Measurements from ENCODE around the gene SPN. TPM values are rescaled to one million over a fixed set of nuclear protein-coding genes. Genes with fewer than 3 reads are reported as not detected.
A peak's percentile ranks its signal among the peaks of the same experiment; 100 is the strongest.
"Not testable (repeated sequence)": the region's sequence is repeated elsewhere in the genome, so short reads cannot be mapped to it uniquely, and the experiment has no call there.

The SPN gene
- polyA plus RNA-seq, 10 donors: 0.51 to 5.1 (median 1.2) TPM

DNA sequence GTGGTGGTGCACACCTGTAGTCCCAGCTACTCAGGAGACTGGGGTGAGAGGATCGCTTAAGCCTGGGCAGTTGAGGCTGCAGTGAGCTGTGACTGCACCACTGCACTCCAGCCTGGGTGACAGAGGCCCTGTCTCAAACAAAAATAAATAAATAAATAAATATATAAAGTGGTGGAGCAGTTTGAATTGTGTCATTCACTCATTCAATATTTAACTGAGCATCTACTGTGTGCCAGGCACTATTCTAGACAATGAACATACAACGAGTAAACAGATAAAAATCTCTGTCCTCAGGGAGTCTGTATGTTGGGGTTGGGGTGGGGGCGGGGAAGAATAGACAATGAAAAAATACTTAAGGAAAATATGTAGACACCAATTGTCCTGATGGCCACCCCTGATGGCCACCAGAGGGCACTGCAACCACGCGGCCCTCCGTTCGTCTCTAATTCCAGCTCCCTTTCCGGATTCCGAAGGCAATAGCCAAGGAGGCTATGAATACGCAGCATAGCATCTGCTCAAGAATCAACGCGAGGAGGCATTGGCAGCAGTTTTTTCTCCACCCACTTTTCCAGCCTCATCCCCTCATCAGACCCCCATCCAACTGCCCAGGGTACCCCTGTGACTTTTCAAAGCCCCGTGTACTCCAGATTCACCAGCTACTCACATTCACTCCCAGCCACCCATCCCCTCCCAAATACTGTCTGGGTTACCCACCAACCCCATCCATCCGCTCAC, 37.4 kb downstream of the SPN start:
- peak; percentile 68 to 79 (median 73) for DNase-seq

DNA sequence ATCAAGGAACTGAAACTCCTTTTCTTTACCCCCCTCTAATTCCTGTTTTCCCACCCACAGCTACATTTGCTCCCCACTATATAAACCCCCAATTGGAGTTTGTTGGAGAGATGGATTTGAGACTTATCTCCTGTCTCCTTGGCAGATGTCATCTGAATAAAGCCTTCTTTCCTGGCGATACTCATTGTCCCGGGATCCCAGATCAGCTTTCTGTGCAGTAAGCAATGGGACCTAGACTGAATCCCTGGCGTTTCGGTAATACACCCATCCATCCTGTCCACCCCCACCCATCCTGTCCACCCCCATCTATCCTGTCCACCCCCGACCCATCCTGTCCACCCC, 38.1 kb downstream of the SPN start:
- no peak for DNase-seq

DNA sequence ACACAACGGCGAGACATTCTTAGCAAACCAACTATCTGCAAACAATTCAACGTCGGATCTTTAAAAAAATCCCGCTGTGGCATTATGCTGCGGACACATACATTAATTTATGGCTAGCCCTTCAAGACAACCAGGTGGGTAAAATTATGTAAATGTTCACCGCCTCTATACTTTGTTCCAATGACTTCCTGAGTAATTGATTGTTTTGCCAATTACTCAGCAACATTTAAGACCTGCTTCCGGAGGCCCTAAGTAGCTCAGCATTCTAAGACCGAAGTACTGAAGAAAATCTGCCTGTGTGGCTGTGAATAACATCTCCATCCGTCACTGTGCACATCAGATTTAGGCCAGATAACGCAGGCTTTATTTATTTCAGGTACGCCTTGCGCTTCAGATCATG, 39.2 kb downstream of the SPN start:
- DNase-seq: no peak

DNA sequence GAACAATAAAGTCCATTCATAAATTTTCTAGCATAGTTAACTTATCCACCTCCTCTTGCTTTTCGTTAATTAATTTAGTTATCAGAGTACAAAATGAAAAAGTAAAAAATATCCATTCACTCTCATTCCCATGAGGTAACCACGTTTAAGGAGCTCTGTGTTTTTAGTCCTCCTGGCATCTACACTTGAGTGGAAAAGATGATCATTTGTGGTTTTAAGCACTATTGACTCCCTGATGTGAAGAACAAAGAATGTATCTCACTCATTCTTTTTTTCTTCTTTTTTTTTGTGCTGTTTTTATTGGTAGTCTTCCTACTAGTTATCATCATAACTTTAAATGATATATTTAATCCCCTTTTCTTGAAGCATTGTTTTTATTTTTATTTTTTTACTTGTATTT, 42.0 kb downstream of the SPN start:
- no peak for DNase-seq

DNA sequence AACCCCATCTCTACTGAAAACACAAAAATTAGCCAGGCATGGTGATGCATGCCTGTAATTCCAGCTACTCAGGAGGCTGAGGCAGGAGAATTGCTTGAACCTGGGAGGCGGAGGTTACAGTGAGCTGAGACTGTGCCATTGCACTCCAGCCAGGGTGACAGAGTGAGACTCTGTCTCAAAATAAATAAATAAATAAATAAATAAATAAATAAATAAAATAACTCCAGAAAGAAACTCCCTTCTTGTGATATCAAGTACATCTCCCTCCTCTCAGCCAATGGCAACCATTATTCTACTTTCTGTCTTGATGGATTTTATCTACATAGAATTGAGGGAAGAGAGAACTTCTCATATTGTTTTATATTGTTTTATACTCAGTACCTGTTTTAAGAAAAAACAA, 44.1 kb downstream of the SPN start:
- DNase-seq: not testable (repeated sequence)

DNA sequence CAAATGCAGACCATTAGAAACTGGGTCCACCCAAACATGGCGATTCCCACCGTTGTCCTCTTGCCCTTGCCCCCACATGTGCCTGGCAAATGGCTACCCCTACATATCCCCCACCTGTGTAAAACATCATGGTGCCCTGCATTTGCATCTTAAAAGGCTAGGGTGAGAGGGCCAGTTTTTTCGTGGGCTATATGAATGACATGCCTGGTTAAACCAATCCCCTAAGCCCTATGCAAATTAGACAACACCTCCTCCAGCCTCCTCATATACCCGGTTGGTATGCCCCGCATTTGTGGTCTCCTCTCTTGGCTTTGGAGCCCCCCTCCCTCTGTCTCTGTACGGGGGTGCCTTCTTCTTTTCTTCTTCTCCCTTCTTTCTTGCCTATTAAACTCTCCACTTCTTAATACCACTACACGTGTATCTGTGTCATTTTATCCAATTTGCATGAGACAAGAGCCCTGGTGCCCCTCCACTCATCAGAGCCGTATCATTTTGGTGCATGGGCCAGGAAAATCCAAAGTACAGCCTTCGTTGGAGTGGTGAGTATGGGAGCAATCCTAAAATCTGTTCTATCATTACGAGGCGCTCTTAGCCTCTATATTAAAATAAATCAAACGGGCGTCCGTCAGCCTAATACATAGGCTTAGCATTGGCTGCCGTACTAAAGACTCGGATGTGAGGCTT, 46.0 kb downstream of the SPN start:
- no peak for DNase-seq

DNA sequence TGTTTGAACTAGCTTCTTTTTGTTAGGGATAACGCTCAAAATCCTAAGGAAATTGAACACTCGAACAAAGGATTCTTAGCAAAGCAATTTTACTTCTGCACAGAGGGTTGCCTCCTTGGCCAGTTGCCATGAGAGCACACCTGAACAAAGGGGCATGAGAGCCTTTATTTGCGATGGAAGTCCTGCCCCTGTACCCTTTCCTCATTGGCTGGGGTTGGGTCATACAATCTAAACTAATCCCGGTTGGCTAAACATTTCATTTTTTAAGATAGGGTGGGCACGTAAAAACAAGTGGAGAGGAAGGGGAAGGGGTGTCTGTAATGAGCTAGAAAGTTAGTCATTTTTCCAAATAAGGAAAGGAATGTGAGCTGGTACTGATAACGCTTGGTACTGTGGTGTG, 46.6 kb downstream of the SPN start:
- not testable (repeated sequence) for DNase-seq

DNA sequence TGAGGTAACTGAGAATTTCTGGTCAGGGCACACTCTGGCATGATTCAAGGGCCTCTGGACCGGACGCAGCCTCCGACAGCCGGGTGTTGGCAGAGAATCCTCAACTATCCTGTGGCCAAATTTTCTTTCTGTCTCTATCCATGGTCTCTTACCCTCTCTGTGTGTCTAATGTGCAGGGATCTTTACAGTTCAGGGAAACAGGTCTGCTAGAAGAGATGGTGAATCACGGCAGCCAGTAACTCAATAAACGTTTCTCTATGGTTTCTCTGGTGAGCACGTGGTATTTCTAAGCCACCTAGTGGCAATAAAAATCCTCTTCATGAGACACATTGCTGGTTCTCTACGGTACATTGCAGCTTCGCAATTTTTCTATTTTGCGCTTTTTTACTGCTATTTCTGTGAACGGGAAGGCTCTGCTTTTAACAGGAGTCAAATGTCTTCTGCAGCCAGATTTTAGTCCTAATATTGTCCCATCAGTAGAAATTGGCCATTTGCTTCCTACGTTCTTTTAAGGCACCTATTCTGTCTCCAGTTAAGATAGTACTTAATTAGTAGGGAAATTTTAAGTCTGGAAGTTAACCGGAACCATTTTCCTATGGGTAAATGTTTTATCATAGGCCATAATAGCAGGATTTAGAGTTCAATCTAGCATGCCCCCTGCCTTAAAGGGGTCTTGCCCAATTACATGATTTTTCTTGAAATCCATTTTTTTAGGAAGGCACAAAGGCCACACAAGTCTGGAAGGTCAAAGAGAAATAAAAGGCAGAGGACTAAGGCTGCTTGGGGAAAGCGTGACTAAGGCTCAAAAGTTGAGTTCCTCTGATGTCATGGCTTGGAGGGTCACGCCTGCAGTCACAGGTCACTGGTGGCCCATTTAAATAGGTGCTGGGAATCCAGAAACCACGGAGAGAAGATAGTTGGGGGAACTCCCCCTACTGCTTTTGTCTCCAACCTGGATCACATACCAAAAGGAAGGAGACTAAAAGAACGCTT, 47.5 kb downstream of the SPN start:
- DNase-seq: peak; percentile 47 to 76 (median 52)

DNA sequence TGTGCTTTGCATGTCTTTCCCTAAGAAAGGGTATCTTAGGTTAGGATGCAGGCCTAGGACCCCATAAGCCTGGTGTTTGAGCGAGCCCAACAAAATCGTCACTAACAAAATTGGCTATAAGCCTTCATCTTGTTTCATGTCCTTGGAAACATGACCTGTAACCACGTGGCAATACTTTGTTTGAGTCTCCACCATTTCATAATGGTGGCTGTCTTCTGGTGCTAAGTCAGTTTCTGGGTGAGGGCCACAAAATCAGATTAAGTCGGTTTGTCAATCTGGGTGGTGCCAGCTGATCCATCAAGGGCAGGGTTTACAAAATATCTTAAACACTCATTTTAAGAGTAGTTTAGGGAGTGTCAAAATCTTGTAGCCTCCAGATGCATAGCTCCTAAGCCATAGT, 49.8 kb downstream of the SPN start:
- DNase-seq: no peak

DNA sequence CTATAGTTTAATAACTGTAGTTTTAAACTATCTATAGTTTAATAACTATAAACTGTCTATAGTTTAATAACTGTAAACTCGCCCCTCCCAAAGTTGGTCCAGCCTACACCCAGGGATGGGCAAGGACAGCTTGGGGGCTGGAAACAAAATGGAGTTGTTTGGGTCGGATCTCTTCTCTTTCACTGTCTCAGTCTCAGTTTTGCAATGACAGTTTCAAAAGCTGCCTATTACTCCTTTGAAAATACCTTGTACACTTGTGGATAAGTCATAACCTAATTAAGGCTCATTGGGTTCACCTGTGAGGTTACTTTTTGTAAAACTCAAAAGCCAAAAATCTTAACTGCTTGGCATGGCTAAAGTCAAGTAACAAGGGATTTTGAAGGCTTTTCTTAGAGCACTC, 51.3 kb downstream of the SPN start:
- DNase-seq: no peak

DNA sequence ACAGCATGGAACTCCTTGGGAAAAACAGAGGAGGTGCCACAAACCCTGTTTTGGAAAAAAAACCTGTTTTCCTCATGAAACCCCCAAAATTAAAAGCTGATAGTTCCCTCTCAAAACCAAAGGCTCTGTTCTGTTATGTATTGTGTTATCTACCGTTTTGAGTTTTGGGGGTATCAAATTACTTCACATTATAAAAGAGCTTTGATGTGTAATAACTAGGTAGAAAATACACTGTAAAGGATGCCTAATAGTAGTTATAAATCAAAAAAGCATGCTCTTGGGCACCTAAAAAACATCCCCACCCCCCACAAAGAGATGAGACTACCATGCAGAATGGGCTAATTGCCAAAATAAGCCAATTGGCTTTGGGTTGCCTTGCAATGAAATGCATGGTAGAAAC, 51.9 kb downstream of the SPN start:
- no peak for DNase-seq

DNA sequence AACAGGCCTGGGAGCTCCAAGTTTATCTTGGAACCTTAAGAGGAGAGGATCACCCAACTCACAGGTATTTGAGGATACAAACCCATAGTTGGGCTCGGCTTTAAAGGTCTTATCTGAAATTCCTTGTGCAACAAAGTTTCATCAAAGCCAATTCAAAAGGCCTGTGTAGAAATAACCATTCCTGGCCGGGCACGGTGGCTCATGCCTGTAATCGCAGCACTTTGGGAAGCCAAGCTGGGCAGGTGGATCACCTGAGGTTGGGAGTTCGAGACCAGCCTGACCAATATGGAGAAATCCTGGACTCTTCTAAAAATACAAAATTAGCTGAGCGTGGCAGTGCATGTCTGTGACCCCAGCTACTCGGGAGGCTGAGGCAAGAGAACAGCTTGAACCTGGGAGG, 54.1 kb downstream of the SPN start:
- no peak for DNase-seq

DNA sequence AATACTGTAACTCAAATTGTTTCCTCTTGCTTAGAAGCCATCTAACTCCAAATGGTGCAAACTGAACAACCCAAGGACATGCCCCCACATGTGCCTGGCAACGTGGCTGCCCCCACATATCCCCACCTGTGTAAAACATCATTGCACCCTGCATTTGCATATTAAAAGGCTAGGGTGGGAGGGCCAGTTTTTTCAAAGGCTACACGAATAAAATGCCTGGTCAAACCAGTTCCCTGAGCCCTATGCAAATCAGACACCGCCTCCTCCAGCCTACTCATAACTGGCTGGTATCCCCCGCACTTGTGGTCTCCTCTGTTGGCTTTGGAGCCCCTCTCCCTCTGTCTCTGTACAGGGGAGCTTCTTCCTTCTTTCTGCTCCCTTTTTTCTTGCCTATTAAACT, 56.0 kb downstream of the SPN start:
- no peak for DNase-seq

Other genes starting within 250 kb of the SPN start
- gene BOLA2, start 208.9 kb upstream of the SPN start, polyA plus RNA-seq (ENCODE audit: insufficient read length in 10 of 10): 1 to 10 TPM; 2.0 to 6.4 (median 4.2) TPM
- 10 to 100 TPM in 1 of 10 donors, 1 to 10 TPM in 7, under 1 TPM in 1, not detected in 1; 0.44 to 10.7 (median 5.1) TPM for gene SLX1B, start 208.7 kb upstream of the SPN start, polyA plus RNA-seq (ENCODE audit: insufficient read length in 10 of 10)
- 10 to 100 TPM in 1 of 10 donors, 1 to 10 TPM in 9; 4.3 to 11.9 (median 6.7) TPM for gene SULT1A4, start 203.3 kb upstream of the SPN start, polyA plus RNA-seq (ENCODE audit: insufficient read length in 10 of 10)
- gene NPIPB12, start 156.8 kb upstream of the SPN start, polyA plus RNA-seq (ENCODE audit: insufficient read length in 10 of 10): 10 to 100 TPM in 9 of 10 donors, 1 to 10 TPM in 1; 9.5 to 58.5 (median 20.7) TPM
- gene QPRT, start 15.9 kb downstream of the SPN start, polyA plus RNA-seq (ENCODE audit: insufficient read length in 10 of 10): 10 to 100 TPM; 47.6 to 64.3 (median 57.5) TPM
- 1 to 10 TPM in 1 of 10 donors, under 1 TPM in 9; 0.10 to 3.2 (median 0.26) TPM for gene C16orf54, start 82.7 kb downstream of the SPN start, polyA plus RNA-seq (ENCODE audit: insufficient read length in 10 of 10)
- gene ZG16, start 115.0 kb downstream of the SPN start, polyA plus RNA-seq (ENCODE audit: insufficient read length in 10 of 10): under 1 TPM in 1 of 10 donors, not detected in 9; 0.07 TPM
- 10 to 100 TPM; 25.2 to 51.3 (median 29.4) TPM for gene KIF22, start 127.5 kb downstream of the SPN start, polyA plus RNA-seq (ENCODE audit: insufficient read length in 10 of 10)
- 100 to 1,000 TPM; 191 to 282 (median 243) TPM for gene MAZ, start 143.3 kb downstream of the SPN start, polyA plus RNA-seq (ENCODE audit: insufficient read length in 10 of 10)
- gene PRRT2, start 148.9 kb downstream of the SPN start, polyA plus RNA-seq (ENCODE audit: insufficient read length in 10 of 10): 10 to 100 TPM in 9 of 10 donors, 1 to 10 TPM in 1; 8.4 to 28.3 (median 12.6) TPM
- gene PAGR1, start 152.9 kb downstream of the SPN start, polyA plus RNA-seq (ENCODE audit: insufficient read length in 10 of 10): 10 to 100 TPM; 21.5 to 37.3 (median 28.2) TPM
- 10 to 100 TPM; 15.8 to 31.4 (median 18.7) TPM for gene MVP, start 157.2 kb downstream of the SPN start, polyA plus RNA-seq (ENCODE audit: insufficient read length in 10 of 10)
- 10 to 100 TPM; 31.4 to 50.1 (median 38.6) TPM for gene CDIPT, start 200.0 kb downstream of the SPN start, polyA plus RNA-seq (ENCODE audit: insufficient read length in 10 of 10)
- gene SEZ6L2, start 236.3 kb downstream of the SPN start, polyA plus RNA-seq (ENCODE audit: insufficient read length in 10 of 10): 1 to 10 TPM in 9 of 10 donors, under 1 TPM in 1; 0.87 to 4.2 (median 1.8) TPM
- gene ASPHD1, start 237.2 kb downstream of the SPN start, polyA plus RNA-seq (ENCODE audit: insufficient read length in 10 of 10): under 1 TPM; 0.19 to 0.79 (median 0.46) TPM